NOMO-1 treated with DMSO at 0.1 percent for 48 hours (cell line): Measurements from ENCODE around the gene SLC50A1.
"Not testable (repeated sequence)": the region's sequence is repeated elsewhere in the genome, so short reads cannot be mapped to it uniquely, and the experiment has no call there.

ENCODE experiments used
- DNase-seq: peaks from one replicate; lab custom pipeline; 2025; ENCODE audit not compliant: unreplicated experiment; lab: John Stamatoyannopoulos, UW

The SLC50A1 gene

GRCh38 chr1:155116113-155116764 is 19.4 kb upstream of the SLC50A1 start:
- DNase-seq, result no peak

DNA sequence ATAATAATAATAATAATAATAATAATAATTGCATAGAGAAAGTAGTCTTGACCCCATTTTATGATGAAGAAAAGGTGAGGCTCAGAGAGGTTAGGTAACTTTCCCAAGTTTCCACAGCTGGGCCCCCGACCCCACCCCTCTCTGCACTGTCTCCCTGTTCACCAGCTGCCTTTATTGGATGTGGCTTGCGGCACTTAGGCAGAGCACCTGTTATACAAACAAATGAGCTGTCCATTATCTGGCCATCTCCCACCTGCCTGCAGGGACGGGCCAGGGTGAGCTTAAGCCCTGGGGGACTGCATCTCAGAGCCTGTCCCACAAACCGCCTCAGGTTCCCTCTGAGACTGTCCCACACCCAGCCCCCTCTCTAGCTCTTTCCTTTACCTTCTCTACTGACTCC is 18.0 kb upstream of the SLC50A1 start:
- DNase-seq, result no peak

- not testable (repeated sequence) for DNase-seq
These were observed 17.6 kb upstream of the SLC50A1 start for GRCh38 chr1:155118090-155118489.

- DNase-seq, result no peak
These were observed 15.4 kb upstream of the SLC50A1 start for GRCh38 chr1:155120253-155120652.

- no peak for DNase-seq
These were observed 14.4 kb upstream of the SLC50A1 start for GRCh38 chr1:155121249-155121648.

DNA sequence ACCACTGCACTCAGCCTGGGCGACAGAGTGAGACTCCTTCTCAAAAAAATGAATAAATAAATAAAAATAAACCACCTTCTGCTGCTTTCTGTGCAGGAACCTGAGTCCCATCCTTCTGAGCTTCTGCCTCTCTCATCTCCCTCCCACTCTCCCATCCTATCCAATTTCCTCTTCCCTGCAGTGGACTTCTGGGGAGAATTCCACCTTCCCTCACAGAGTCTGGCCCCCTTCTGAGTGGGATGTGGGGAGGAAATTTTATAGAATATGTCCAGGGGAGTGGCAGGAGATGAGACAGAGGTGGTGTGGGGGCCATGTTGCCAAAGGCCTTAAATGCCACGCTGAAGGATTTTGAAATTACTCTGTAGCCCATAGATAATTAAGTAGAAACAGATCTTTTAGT is 13.3 kb upstream of the SLC50A1 start:
- no peak for DNase-seq

GRCh38 chr1:155123801-155124200 is 11.9 kb upstream of the SLC50A1 start:
- no peak for DNase-seq

GRCh38 chr1:155124503-155125463 is 10.9 kb upstream of the SLC50A1 start:
- no peak for DNase-seq

DNA sequence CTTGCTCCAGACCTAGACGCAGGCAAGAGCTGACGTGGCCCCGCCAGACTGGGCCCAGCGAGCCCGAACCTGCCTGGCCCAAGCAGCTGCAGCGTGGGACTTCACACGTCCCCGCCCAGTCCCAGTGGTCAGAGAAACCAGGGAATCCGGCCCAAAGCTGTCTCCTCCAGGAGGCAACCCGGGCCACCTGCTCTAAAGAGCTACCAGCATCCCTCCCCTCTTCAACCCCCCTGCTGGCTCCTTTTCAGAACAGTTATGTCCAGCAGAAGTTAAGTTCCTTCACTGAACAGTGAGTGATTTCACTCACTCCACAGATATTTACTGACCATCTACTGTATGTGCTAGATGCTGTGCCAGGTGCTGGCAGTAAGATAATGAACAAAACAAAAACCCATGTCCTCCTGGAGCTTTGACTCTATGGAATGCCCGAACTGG is 10.1 kb upstream of the SLC50A1 start:
- no peak for DNase-seq

DNA sequence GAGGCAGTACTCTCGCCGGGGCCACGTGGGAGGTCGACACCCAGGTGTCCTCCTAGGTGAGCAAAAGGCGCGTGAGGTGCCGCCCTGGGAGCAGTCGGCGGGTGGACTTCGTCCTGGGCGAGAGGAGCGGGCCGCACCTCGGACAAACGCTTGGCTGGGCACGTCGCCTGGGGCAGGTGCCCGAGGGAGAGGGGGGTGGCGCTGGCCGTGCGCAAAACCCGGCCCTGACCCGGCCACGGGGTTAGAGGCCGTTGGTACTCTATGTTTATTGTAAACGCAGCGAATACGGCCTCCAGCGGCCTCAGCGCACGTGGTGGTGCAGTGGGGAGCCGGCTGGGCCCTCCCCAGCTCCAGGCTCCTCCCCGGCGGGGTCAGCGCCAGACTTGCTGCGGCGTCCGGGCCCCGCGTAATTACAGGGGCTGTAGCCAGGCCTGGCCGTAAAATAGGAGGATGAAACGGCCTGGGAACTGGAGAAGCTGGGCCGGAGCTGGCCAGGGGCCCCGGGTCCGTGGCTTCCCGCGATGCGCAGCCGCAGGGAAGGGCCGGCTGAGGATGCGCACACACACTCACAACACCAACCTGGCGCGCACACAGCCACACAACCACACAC is 9.6 kb upstream of the SLC50A1 start:
- no peak for DNase-seq

- DNase-seq, result no peak
These were observed 9.0 kb upstream of the SLC50A1 start for GRCh38 chr1:155126556-155127104.

DNA sequence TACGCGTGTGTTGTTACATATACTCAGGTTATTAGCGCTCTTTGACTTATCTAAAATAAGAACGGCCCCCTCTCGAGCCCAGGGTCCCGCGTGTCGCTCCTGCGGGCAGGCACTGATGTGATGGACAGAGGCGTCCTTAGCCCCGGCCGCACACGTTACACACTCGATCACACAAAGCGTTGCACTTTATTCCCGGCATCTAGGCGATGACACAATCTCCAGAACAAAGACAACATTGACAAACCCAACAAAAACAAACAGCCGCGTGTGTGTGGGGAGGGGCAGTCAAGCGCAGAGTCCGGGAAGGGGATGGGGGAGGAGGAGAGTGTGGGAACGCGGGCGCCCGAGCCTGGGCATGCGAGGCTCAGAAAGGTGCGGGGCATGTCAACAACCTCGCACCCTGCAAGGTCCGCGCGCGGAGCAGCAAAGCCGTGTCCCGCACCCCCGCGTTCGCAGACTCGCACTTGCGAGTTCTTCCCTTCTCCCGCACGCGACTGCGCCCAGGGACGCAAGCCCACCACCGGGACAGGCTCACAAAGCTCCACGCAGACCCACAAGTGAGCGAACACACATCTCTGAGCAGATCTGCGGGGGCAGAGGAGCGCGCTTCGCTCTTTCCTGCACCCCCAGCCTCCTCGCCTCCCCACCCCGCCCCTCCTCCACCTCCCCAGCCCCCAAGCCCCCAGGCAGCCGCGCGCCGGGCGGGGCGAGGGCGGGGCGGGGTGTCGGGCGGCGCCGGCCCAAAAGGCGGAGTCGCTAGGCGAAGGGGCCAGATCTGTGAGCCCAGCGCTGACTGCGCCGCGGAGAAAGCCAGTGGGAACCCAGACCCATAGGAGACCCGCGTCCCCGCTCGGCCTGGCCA is 8.3 kb upstream of the SLC50A1 start, which contains the start of gene EFNA1:
TSS of gene EFNA1 (plus strand) at position 772 of the 862 bp plus-strand sequence. CDS start 102 bp downstream, outside the sequence.
- peak; percentile 50 for DNase-seq

DNA sequence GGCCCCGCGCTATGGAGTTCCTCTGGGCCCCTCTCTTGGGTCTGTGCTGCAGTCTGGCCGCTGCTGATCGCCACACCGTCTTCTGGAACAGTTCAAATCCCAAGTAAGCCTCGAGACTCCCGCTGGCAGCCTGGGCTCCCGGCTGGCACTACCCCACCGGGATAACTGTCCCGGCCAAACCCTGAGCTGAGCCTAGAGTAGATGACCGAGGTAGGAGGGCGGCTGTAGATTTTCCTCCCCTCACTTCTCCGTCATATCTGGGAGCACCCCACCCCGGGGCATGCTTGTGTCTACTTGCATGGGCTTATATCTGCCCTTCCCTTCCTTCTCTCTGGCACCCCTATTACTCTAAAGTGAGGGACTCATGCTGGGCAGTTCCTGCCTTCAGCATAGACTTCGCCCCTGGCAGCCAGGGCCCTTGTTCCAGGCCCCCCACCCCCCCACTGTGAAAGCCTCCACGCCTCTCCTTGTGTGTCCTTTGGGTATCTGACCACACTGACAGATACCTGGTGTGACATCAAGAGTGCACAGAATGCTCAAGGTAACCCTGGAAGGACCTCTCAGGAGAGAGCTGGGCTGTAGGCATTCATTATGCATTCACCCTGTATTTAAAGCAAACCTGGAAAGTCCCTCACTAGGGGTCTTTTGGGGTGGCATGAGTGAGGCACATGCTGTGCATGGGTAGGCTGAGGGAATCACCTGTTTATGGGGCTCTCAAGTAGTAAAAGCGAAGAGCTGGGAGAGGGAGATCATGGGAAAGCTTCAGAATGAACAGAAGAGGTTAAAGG is 7.5 kb upstream of the SLC50A1 start:
- DNase-seq, result no peak

DNA sequence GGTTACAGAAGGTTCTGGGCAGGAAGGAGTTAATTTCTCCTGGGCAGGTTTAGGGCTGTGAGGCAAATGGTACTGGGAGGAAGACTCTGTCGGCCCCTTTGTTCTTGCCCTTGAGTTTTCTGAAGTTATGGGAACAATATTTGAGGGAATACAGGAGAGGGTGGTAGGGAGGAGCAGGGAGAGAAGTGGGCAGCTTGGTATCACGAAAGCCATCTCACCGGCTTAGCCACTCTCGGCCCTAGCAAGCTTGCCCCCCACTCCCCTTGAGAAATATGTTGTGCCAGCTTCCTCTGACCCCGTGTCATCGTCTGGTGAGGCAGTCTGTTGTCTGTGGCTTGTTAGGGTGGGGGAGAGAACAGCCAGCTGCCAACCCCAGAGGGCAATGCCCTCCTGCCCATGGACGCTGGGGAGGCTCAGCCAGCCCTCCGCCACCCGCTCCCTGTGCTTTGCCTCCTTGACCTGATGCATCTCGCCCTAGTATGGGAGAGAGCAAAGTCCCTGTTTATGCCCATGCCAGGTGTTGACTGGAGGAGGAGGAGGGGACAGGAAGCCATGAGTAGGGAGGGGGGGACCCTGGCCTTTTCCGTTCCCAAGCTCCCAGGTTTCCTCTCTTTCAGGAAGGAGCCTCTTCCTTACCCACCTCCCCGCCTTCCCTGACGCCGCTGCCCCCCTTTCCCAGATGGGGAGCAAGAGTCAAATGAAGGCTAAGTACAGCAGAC is 6.7 kb upstream of the SLC50A1 start:
- DNase-seq, result no peak

- DNase-seq, result no peak
These were observed 5.2 kb upstream of the SLC50A1 start for GRCh38 chr1:155130272-155131006.

DNA sequence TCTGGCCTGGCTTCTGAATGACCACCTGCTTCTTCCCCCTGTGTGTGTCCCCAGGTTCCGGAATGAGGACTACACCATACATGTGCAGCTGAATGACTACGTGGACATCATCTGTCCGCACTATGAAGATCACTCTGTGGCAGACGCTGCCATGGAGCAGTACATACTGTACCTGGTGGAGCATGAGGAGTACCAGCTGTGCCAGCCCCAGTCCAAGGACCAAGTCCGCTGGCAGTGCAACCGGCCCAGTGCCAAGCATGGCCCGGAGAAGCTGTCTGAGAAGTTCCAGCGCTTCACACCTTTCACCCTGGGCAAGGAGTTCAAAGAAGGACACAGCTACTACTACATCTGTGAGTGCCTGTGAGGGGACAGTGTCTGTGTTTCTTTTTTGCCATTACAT is 4.4 kb upstream of the SLC50A1 start:
- DNase-seq, result no peak

DNA sequence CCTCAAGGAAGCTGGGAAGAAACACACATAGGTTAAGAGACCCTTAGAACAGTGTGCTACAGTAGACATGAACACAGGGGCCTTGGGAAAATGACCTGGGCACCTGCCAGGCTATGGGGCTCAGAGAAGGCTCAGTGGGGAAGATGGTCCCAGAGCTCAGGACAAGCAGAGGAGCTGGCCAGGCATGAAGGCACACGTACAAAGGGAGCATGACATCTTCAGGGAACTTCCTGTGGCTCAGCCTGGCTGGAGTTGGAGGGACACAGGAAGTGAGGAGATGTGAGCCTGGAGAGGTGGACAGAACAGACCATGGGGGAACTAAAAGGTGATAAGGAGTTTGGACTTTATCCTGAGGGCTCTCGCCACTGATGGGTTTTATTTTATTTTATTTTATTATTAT is 3.8 kb upstream of the SLC50A1 start:
- no peak for DNase-seq

- no peak for DNase-seq
These were observed 1.8 kb upstream of the SLC50A1 start for GRCh38 chr1:155133799-155134281.
